Measurements from ENCODE around the gene ZBTB43.

DNA sequence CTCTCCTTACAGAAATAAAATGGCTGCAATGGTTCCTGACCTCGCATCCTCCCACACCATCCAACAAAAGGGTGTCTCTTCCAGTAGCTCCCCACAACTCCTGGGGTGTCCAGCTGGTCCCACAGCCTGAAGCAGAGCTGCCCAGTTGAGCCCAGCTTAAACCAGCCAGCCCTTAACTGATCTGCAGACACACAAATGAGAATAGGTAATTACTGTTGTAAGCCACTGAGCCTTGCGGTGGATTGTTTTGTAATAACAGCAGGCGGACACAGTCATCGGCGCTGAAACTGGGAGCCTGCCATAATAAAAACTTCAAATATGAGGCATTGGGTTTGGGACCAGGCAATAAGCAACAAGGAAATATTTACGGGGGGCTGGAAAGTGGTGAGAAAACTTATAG lies 10.4 kb upstream of the ZBTB43 start:
- no peak for TF ChIP-seq CTCF (IDR thresholded peaks at IDR 0.05; ENCODE audit: borderline replicate concordance, extremely low read depth, low read length, poor library complexity, severe bottlenecking)
- TF ChIP-seq EZH2 (IDR thresholded peaks at IDR 0.05; ENCODE audit: borderline replicate concordance, low read depth, low read length, severe bottlenecking), result no peak
